SK-N-SH (cell line): ENCODE data around the gene ASIC2.

Experiments used
- EP300 ChIP-seq, 2 experiments: IDR thresholded peaks; 2 replicates each; pipeline versions ENCODE4 v1.4.0 to v1.6.1; 2012; ENCODE audit warnings: borderline replicate concordance in 1 of 2, low read depth in 1 of 2, low read length in 1 of 2
- SMC3 ChIP-seq: IDR thresholded peaks from 2 replicates; pipeline ENCODE4 v1.6.1; 2012; ENCODE audit warnings: low read depth, low read length, improper control_type of control experiment
- TF ChIP-seq, protein P1 (sequence below): fragments of 200-600 bp; sonication (generic); IDR thresholded peaks from 2 replicates; pipeline ENCODE4 v1.6.1; 2017; ENCODE audit warnings: antibody characterized with exemption, mild to moderate bottlenecking, moderate library complexity
- TF ChIP-seq, protein P2 (sequence below): fragments of 150-350 bp; IDR thresholded peaks from 2 replicates; pipeline ENCODE4 v1.6.1; 2017; ENCODE audit warnings: antibody characterized with exemption, low read length, low read depth, borderline replicate concordance

DNA sequence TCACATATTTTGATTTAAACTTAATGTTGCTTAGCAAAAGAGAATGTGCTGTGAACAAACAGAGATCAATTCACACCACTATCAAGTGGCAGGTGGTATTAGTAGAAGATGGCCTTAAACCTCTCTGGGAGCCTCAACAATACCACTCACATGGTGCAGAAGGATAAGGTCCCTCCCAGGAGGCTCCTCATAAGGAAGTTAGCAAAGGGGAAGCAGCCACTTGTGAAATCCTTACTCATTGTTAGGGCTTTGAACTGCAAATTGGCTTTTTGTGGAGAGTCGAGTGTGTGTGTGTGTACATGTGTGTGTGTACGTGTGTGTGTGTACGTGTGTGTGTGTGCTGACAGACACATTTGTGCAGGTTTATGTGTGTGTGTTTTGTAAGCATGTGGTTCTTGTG, 48.9 kb upstream of the ASIC2 start:
- TF ChIP-seq, protein P1, sequence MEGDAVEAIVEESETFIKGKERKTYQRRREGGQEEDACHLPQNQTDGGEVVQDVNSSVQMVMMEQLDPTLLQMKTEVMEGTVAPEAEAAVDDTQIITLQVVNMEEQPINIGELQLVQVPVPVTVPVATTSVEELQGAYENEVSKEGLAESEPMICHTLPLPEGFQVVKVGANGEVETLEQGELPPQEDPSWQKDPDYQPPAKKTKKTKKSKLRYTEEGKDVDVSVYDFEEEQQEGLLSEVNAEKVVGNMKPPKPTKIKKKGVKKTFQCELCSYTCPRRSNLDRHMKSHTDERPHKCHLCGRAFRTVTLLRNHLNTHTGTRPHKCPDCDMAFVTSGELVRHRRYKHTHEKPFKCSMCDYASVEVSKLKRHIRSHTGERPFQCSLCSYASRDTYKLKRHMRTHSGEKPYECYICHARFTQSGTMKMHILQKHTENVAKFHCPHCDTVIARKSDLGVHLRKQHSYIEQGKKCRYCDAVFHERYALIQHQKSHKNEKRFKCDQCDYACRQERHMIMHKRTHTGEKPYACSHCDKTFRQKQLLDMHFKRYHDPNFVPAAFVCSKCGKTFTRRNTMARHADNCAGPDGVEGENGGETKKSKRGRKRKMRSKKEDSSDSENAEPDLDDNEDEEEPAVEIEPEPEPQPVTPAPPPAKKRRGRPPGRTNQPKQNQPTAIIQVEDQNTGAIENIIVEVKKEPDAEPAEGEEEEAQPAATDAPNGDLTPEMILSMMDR, result no peak
- no peak for TF ChIP-seq EP300 (IDR thresholded peaks at IDR 0.05; ENCODE audit: borderline replicate concordance in 1 of 2, low read depth in 1 of 2, low read length in 1 of 2)
- no peak for TF ChIP-seq SMC3
- TF ChIP-seq, protein P2, sequence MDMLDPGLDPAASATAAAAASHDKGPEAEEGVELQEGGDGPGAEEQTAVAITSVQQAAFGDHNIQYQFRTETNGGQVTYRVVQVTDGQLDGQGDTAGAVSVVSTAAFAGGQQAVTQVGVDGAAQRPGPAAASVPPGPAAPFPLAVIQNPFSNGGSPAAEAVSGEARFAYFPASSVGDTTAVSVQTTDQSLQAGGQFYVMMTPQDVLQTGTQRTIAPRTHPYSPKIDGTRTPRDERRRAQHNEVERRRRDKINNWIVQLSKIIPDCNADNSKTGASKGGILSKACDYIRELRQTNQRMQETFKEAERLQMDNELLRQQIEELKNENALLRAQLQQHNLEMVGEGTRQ, result no peak
